CD4-positive, alpha-beta memory T cell (primary cell): ENCODE data around the gene SLC7A4. TPM values are rescaled to one million over a fixed set of nuclear protein-coding genes. Genes with fewer than 3 reads are reported as not detected.
A peak's percentile ranks its signal among the peaks of the same experiment; 100 is the strongest.
"Not testable (repeated sequence)": the region's sequence is repeated elsewhere in the genome, so short reads cannot be mapped to it uniquely, and the experiment has no call there.

ENCODE experiments used
- CTCF ChIA-PET: fragments of 350-600 bp; sonication (Branson Sonifier 250); formaldehyde crosslinking; loops from one replicate; lab custom pipeline; 2021; ENCODE audit warnings: inconsistent platforms; ENCODE audit not compliant: partially characterized antibody; lab: Charles Lee
- POLR2A ChIA-PET: fragments of 350-600 bp; sonication (Branson Sonifier 250); formaldehyde crosslinking; loops from one replicate; lab custom pipeline; 2021; ENCODE audit not compliant: partially characterized antibody; lab: Charles Lee
- DNase-seq, 5 donors: peaks; one replicate each; pipeline versions ENCODE4 v3.0.0 to v3.0.0-alpha.2; 2020 to 2022; ENCODE audit warnings: mixed read lengths in 1 of 5
- H3K27ac ChIP-seq: one replicate; pipeline ENCODE4 v1.7.0; 2013; ENCODE audit warnings: low read depth, low read length
- H3K27me3 ChIP-seq: 2 replicates; pipeline ENCODE4 v1.7.0; 2013; ENCODE audit warnings: mild to moderate bottlenecking, low read length, moderate library complexity; ENCODE audit not compliant: insufficient read depth
- H3K36me3 ChIP-seq: 2 replicates; pipeline ENCODE4 v1.7.0; 2013; ENCODE audit warnings: mild to moderate bottlenecking, low read length, moderate library complexity; ENCODE audit not compliant: insufficient read depth
- H3K4me1 ChIP-seq: 2 replicates; pipeline ENCODE4 v1.7.0; 2013; ENCODE audit warnings: mild to moderate bottlenecking, low read length, moderate library complexity; ENCODE audit not compliant: insufficient read depth
- H3K4me3 ChIP-seq, 2 donors: one replicate each; pipeline ENCODE4 v1.7.0; 2013; ENCODE audit warnings: low read length in 2 of 2, mild to moderate bottlenecking in 1 of 2
- H3K9me3 ChIP-seq, 2 donors: one replicate each; pipeline ENCODE4 v1.7.0; 2013; ENCODE audit warnings: low read length in 2 of 2, control low read depth in 1 of 2; ENCODE audit not compliant: control insufficient read depth in 1 of 2
- H3K27ac Mint-ChIP-seq, 7 donors: one replicate each; pipeline ENCODE4 v1.8.0; 2020 to 2021; ENCODE audit warnings: mixed read lengths in 7 of 7, mild to moderate bottlenecking in 6 of 7, inconsistent platforms in 3 of 7, moderate library complexity in 3 of 7
- H3K27me3 Mint-ChIP-seq, 2 donors: one replicate each; pipeline ENCODE4 v1.8.0; 2020 to 2021; ENCODE audit warnings: mixed read lengths in 2 of 2
- H3K36me3 Mint-ChIP-seq, 2 donors: one replicate each; pipeline ENCODE4 v1.8.0; 2020 to 2021; ENCODE audit warnings: mixed read lengths in 2 of 2, inconsistent platforms in 1 of 2, mild to moderate bottlenecking in 1 of 2
- H3K4me1 Mint-ChIP-seq, 4 donors: one replicate each; pipeline ENCODE4 v1.8.0; 2020 to 2021; ENCODE audit warnings: mixed read lengths in 4 of 4, mild to moderate bottlenecking in 1 of 4
- H3K4me3 Mint-ChIP-seq, 8 donors: one replicate each; pipeline ENCODE4 v1.8.0; 2020 to 2021; ENCODE audit warnings: mixed read lengths in 8 of 8, mild to moderate bottlenecking in 7 of 8, moderate library complexity in 6 of 8, inconsistent platforms in 3 of 8
- H3K9me3 Mint-ChIP-seq, 8 donors: one replicate each; pipeline ENCODE4 v1.8.0; 2020 to 2021; ENCODE audit warnings: mixed read lengths in 8 of 8, mild to moderate bottlenecking in 5 of 8, inconsistent platforms in 3 of 8, moderate library complexity in 1 of 8
- intact Hi-C: fragments of 100-400 bp; cut with micrococcal nuclease; formaldehyde crosslinking; loops from one replicate; pipeline ENCODE4 v1.15.1; 2023
- polyA plus RNA-seq, 2 donors: library from polyadenylated mRNA; unstranded; fragments of 300-500 nt; fragmentation: Illumina TruSeq; gene quantifications; one replicate each; pipeline ENCODE4 v1.2.3, GENCODE V29; 2021
- total RNA-seq, 2 experiments: library from RNA; stranded (reverse); gene quantifications; one replicate each; pipeline ENCODE4 v1.2.3, GENCODE V29; 2021

SLC7A4 gene
- total and polyA plus RNA-seq, 4 experiments from 2014 or later, result 0.07 to 0.15 TPM; not detected in 2

DNA sequence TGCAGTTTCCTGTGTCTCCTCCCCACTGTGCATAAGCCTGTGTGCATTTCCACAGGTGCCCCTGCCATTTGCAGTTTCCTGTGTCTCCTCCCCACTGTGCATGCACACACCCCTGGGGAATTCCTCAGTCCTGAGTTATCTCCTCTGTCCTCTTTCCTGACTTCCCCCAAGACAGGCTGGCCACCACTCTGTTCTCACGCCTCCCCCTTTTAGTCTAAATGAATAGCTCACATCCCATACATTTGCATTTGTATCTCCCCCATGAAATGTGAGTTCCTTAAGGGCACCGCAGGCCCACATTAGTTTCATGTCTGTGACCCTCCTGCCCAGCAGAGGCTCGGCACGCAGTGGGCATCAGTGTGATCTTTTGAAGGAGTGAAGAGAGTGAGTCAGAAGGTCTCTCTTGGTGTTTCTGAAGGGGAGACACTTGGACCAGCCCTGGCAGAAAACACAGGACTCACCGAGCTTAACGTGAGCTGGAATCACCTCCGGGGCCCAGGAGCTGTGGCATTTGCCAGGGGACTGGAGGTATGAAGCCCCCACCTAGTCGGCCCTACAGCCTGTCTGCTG lies 19.6 kb upstream of the SLC7A4 start:
- Mint-ChIP-seq H3K27ac (no peak overlapping the region), H3K36me3 (no peaks in the 10 kb centered on the region), H3K4me3 (no peak overlapping the region), H3K27me3 (peaks cover 0 to 3% of the 10 kb centered on the region in 2 donors), H3K4me1 (peaks cover 11 to 16% (median 14%) of the 10 kb centered on the region in 4 donors), H3K9me3 (no peaks in the 10 kb centered on the region)
- H3K27ac ChIP-seq, result no peak overlapping the region
- intact Hi-C loops, result no loop called here
- DNase-seq, result no peak
- ChIA-PET POLR2A (no interaction called here), CTCF (no interaction called here)
- no peaks in the 10 kb centered on the region for H3K27me3 ChIP-seq
- no peak overlapping the region for H3K4me3 ChIP-seq
- no peaks in the 10 kb centered on the region for H3K9me3 ChIP-seq
- no peaks in the 10 kb centered on the region for H3K36me3 ChIP-seq
- peaks cover 17% of the 10 kb centered on the region for H3K4me1 ChIP-seq

DNA sequence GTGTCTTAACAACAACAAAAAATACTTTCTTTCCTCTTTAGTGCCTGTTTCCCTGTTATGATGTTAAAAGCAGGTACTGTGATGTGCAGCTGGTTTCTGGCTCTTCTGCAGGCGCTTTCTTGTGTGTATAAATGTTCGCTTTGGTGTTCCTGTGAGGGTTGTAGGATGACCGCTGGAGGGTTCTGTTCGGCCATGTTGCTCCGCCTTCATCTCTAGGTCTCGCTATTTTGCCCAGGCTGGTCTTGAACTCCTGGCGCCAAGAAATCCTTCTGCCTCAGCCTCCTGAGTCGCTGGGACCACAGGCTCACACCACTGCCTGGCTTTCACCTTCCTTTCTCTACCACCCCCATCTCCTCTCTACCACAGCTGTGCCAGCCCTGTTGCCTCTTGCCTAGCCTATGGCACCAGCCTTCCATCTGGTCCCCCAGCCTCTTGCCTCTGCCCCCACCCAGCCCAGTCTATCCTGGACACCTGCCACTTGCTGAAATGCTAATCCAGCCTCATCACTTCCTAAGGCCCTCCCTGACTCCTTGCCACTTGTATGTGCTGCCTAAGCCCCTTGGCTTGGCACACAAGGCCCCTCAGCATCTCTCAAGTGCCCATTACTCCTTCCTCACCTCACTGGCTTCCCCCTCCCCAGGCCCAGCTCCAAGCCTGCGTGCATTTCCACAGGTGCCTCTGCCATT lies 18.9 kb upstream of the SLC7A4 start:
- H3K4me3 Mint-ChIP-seq, result no peak overlapping the region
- intact Hi-C loops, result no loop called here
- no peaks in the 10 kb centered on the region for H3K27me3 ChIP-seq
- H3K27me3 Mint-ChIP-seq, result no peaks in the 10 kb centered on the region
- CTCF ChIA-PET, result no interaction called here
- H3K4me1 Mint-ChIP-seq, result peaks cover 6 to 10% (median 9%) of the 10 kb centered on the region in 4 donors
- peaks cover 10% of the 10 kb centered on the region for H3K4me1 ChIP-seq
- H3K36me3 ChIP-seq, result no peaks in the 10 kb centered on the region
- no peaks in the 10 kb centered on the region for H3K9me3 ChIP-seq
- no peak overlapping the region for H3K4me3 ChIP-seq
- H3K27ac ChIP-seq, result no peak overlapping the region
- H3K9me3 Mint-ChIP-seq, result no peaks in the 10 kb centered on the region
- no peak for DNase-seq
- H3K27ac Mint-ChIP-seq, result no peak overlapping the region
- no peaks in the 10 kb centered on the region for H3K36me3 Mint-ChIP-seq
- POLR2A ChIA-PET, result no interaction called here

DNA sequence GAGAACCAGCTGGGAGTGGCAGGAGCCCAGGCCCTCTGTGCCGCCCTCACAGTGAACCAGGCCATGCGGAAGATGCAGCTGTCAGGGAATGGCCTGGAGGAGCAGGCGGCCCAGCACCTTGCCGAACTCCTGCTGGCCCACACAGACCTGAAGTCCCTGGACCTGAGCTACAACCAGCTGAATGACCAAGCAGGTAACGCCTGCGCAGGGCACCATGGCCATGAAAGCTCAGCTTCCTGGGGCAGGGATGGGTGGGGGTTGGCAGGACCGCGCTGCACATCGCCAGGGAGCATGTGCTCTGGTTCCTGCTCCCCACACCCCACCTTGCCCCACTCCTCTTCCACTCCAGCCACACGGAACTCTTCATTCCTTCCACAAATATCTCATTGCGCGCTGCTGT lies 16.6 kb upstream of the SLC7A4 start:
- intact Hi-C loops, POLR2A ChIA-PET, H3K36me3 Mint-ChIP-seq, H3K9me3 Mint-ChIP-seq, H3K36me3 ChIP-seq, DNase-seq, H3K4me3 ChIP-seq, H3K27ac ChIP-seq, H3K27me3 Mint-ChIP-seq, H3K9me3 ChIP-seq, CTCF ChIA-PET, H3K4me3 Mint-ChIP-seq, H3K27me3 ChIP-seq: not testable (repeated sequence)
- Mint-ChIP-seq H3K4me1 (peaks cover 5 to 19% (median 16%) of the 10 kb centered on the region in 4 donors), H3K27ac (peak overlapping the region in 1 of 7 donors; percentile 35)
- H3K4me1 ChIP-seq, result peaks cover 18% of the 10 kb centered on the region

DNA sequence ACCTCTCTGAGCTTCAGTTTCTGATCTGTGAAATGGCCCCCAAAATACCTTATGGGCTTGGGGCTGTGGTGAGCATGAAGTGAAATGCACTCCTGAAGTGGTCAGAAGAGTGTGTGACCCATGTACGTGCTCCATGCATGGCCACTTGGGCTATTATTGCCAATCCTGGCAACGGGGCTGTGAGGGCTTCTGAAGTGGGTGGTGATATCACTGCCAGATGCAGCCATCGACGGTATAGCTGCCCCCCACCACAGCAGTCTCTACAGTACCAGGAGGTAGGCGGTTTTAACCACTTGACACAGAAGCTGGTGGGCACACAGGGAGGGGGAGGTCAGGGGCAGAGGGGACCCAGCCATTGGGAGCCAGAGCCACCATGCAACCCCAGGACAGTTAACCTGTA lies 16.1 kb upstream of the SLC7A4 start:
- intact Hi-C loops, H3K9me3 ChIP-seq, H3K27ac ChIP-seq, H3K4me3 Mint-ChIP-seq, POLR2A ChIA-PET, H3K9me3 Mint-ChIP-seq, H3K27me3 ChIP-seq, H3K36me3 Mint-ChIP-seq, H3K4me3 ChIP-seq, H3K27ac Mint-ChIP-seq, CTCF ChIA-PET, H3K36me3 ChIP-seq, H3K27me3 Mint-ChIP-seq, DNase-seq: not testable (repeated sequence)
- H3K4me1 ChIP-seq, result peaks cover 23% of the 10 kb centered on the region
- H3K4me1 Mint-ChIP-seq, result peaks cover 5 to 23% (median 21%) of the 10 kb centered on the region in 4 donors

DNA sequence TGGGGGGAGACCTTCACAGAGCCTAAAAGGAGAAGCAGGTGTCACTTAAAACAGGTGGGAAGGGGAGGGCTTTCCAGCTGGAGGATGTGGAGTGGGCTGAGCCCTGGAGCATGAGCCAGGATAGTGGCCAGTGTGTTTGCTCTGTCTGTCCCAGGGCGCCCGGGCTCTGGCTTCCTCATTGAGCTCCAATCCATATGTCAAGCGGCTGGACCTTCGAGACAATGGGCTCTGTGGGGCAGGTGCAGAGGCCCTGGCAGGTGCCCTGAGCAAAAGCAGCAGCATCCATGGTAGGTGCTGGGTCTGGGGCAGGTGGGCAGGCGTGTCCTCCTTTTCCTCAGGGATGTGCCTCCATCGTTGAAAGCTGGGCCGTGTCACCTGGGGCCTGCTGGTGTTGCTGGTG lies 15.4 kb upstream of the SLC7A4 start:
- Mint-ChIP-seq H3K27ac (no peak overlapping the region), H3K9me3 (no peaks in the 10 kb centered on the region), H3K4me3 (no peak overlapping the region), H3K36me3 (no peaks in the 10 kb centered on the region), H3K27me3 (peaks cover 5 to 7% of the 10 kb centered on the region in 2 donors), H3K4me1 (peaks cover 9 to 30% (median 26%) of the 10 kb centered on the region in 4 donors)
- POLR2A ChIA-PET, result no interaction called here
- H3K4me3 ChIP-seq, result no peak overlapping the region
- intact Hi-C loops, result no loop called here
- no peaks in the 10 kb centered on the region for H3K27me3 ChIP-seq
- DNase-seq, result no peak
- no peak overlapping the region for H3K27ac ChIP-seq
- no peaks in the 10 kb centered on the region for H3K9me3 ChIP-seq
- peaks cover 24% of the 10 kb centered on the region for H3K4me1 ChIP-seq
- CTCF ChIA-PET, result no interaction called here
- H3K36me3 ChIP-seq, result no peaks in the 10 kb centered on the region

DNA sequence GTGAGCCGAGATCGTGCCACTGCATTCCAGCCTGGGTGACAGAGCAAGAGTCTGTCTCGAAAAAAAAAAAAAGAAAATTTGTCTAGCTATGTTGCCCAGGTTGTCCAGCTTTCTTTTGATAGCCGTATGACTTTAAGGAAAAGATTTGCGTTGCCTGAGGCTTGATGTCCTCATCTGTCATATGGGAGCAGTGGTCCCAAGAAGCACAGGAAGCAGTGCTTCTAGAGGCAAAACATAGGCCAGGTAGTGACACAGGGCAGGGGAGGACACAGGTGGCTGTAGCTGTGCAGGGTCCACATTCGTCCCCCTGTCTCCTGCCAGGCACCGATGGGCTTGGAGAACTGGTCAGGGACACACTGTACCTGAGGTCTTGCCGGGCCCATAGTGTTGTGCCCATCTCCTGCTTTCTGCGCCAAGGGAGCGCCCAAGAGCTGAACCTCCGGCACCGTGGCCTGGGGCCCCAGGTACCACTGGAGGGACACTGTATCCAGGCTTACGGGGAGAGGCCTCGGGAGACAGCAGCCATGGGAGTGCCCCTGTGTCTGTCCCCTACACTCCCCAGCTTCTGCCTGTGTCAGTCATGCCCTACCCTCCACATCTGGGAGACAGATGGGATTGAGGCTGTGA lies 14.8 kb upstream of the SLC7A4 start:
- H3K4me3 Mint-ChIP-seq, result no peak overlapping the region
- Histone ChIP-seq H3K9me3 (no peaks in the 10 kb centered on the region), H3K36me3 (no peaks in the 10 kb centered on the region), H3K4me1 (peaks cover 24% of the 10 kb centered on the region), H3K4me3 (no peak overlapping the region), H3K27me3 (no peaks in the 10 kb centered on the region), H3K27ac (no peak overlapping the region)
- ChIA-PET POLR2A (no interaction called here), CTCF (no interaction called here)
- intact Hi-C loops, result no loop called here
- no peaks in the 10 kb centered on the region for H3K36me3 Mint-ChIP-seq
- DNase-seq, result no peak
- peak overlapping the region in 1 of 7 donors; percentile 73 for H3K27ac Mint-ChIP-seq
- peaks cover 5 to 7% of the 10 kb centered on the region in 2 donors for H3K27me3 Mint-ChIP-seq
- H3K4me1 Mint-ChIP-seq, result peaks cover 9 to 30% (median 26%) of the 10 kb centered on the region in 4 donors
- no peaks in the 10 kb centered on the region for H3K9me3 Mint-ChIP-seq

DNA sequence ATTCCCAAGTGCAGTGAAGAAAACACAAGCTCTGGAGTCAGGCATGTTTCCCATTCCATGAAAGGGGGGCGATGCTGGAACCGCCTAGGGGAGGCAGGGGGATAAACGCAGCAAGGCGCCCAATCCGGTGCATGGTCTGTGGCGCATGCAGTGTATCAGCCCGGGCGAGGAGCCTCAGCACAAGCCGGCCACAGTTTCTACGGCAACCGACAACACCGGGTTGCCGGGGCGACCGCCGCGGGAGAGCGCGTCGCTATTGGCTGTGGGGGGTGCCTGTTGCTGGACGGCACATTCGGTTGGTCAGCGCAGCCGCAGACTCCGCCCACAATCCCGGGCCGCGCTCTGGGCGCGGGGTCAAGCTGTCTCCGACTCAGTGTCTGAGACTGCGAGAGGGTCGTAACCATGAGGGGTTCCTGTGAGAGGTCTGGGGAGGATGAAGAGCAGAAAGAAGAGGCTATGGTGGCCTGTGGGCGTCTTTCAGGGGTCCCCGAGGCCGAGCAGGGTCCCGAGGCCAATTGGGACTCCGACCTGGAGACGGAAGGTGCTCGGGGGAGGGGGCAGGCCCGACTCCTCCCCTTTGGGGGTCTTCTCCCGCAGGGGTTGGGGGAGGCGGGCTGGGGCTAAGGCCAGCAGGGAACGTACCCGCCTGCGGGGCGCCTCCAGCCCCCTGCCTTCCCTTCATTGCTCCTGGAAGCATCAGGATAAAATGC lies 13.4 kb upstream of the SLC7A4 start, which contains the start of gene LRRC74B:
Gene LRRC74B, plus strand, starts transcription at position 362 of the 710 bp plus-strand sequence. Its CDS starts 41 bp downstream, at position 403.
- H3K4me3 ChIP-seq, result no peak within 1 kb of the TSS
- no peaks in the 10 kb centered on the region for H3K27me3 ChIP-seq
- peak; percentile 60 to 76 (median 66) for DNase-seq
- H3K9me3 ChIP-seq, result no peaks in the 10 kb centered on the region
- ChIA-PET POLR2A (interaction anchor here (1.1 kb wide), 1 partner anchor 64 kb away, joined by 3 read pairs; no protein-coding TSS in a partner anchor), CTCF (no interaction called here)
- peaks cover 9 to 30% (median 25%) of the 10 kb centered on the region in 4 donors for H3K4me1 Mint-ChIP-seq
- peak within 1 kb of the TSS; percentile 55 to 84 (median 72) for H3K4me3 Mint-ChIP-seq
- H3K36me3 Mint-ChIP-seq, result no peaks in the 10 kb centered on the region
- no peak within 1 kb of the TSS for H3K27ac ChIP-seq
- no peaks in the 10 kb centered on the region for H3K9me3 Mint-ChIP-seq
- peak within 1 kb of the TSS; percentile 70 to 97 (median 92) for H3K27ac Mint-ChIP-seq
- intact Hi-C loops, result no loop called here
- H3K4me1 ChIP-seq, result peaks cover 24% of the 10 kb centered on the region
- peaks cover 5 to 9% of the 10 kb centered on the region in 2 donors for H3K27me3 Mint-ChIP-seq
- H3K36me3 ChIP-seq, result no peaks in the 10 kb centered on the region
